Neural cell (in vitro differentiated cells): ENCODE data around the gene PAK1. TPM values are rescaled to one million over a fixed set of nuclear protein-coding genes. Genes with fewer than 3 reads are reported as not detected.

Experiments used
- H2AFZ ChIP-seq: fragments of 200-600, 300-800 bp; sonication (generic), shearing (Covaris generic); 2 replicates; pipeline ENCODE4 v1.6.0; 2014; ENCODE audit warnings: low read depth, mild to moderate bottlenecking, antibody characterized with exemption, low read length, moderate library complexity
- H3F3A ChIP-seq: fragments of 200-600 bp; shearing (Covaris generic); 2 replicates; pipeline ENCODE4 v1.6.1; 2016; ENCODE audit warnings: mild to moderate bottlenecking, moderate library complexity, mixed read lengths, antibody characterized with exemption, low read length; ENCODE audit not compliant: insufficient read depth, poor library complexity, severe bottlenecking
- H3K27ac ChIP-seq: fragments of 200-600, 300-800 bp; sonication (generic), shearing (Covaris generic); 2 replicates; pipeline ENCODE4 v1.5.1; 2014; ENCODE audit warnings: mild to moderate bottlenecking, low read length, moderate library complexity
- H3K27me3 ChIP-seq: fragments of 300-800, 200-600 bp; sonication (generic), shearing (Covaris generic); 2 replicates; pipeline ENCODE4 v1.6.0; 2014; ENCODE audit warnings: mild to moderate bottlenecking, low read depth, low read length, moderate library complexity; ENCODE audit not compliant: insufficient read depth
- H3K36me3 ChIP-seq: fragments of 300-800, 200-600 bp; sonication (generic), shearing (Covaris generic); 2 replicates; pipeline ENCODE4 v1.5.1; 2014; ENCODE audit warnings: mild to moderate bottlenecking, antibody characterized with exemption, low read length, moderate library complexity; ENCODE audit not compliant: insufficient read depth
- H3K4me2 ChIP-seq: fragments of 300-800, 200-600 bp; sonication (generic), shearing (Covaris generic); 2 replicates; pipeline ENCODE4 v1.6.0; 2014; ENCODE audit warnings: mild to moderate bottlenecking, low read length
- H3K4me3 ChIP-seq: fragments of 300-800, 200-600 bp; sonication (generic), shearing (Covaris generic); 2 replicates; pipeline ENCODE4 v1.5.1; 2014; ENCODE audit warnings: mild to moderate bottlenecking, low read length, moderate library complexity
- H3K79me2 ChIP-seq: fragments of 200-600 bp; shearing (Covaris generic); replicated peaks from 2 replicates; pipeline ENCODE4 v1.6.0; 2014; ENCODE audit warnings: mild to moderate bottlenecking, low read length, moderate library complexity; ENCODE audit not compliant: insufficient read depth
- H3K9ac ChIP-seq: fragments of 300-800, 200-600 bp; sonication (generic), shearing (Covaris generic); 2 replicates; pipeline ENCODE4 v1.6.1; 2016; ENCODE audit warnings: mild to moderate bottlenecking, low read length, mixed read lengths
- H3K9me2 ChIP-seq: fragments of 200-600 bp; shearing (Covaris generic); 2 replicates; pipeline ENCODE4 v1.6.1; 2016; ENCODE audit warnings: mild to moderate bottlenecking, low read length, mixed read lengths; ENCODE audit not compliant: insufficient read depth
- H3K9me3 ChIP-seq: fragments of 200-600, 300-800 bp; sonication (generic), shearing (Covaris generic); 2 replicates; pipeline ENCODE4 v1.6.1; 2016; ENCODE audit warnings: mild to moderate bottlenecking, mixed run types, low read length, moderate library complexity, mixed read lengths
- H4K20me1 ChIP-seq: fragments of 200-600 bp; shearing (Covaris generic); 2 replicates; pipeline ENCODE4 v1.6.1; 2016; ENCODE audit warnings: mild to moderate bottlenecking, mixed run types; ENCODE audit not compliant: insufficient read depth
- CTCF ChIP-seq: fragments of 450-650 bp; IDR thresholded peaks from 2 replicates; pipeline ENCODE4 v1.5.1; 2014; ENCODE audit warnings: antibody characterized with exemption, mild to moderate bottlenecking, moderate library complexity; ENCODE audit not compliant: poor library complexity, severe bottlenecking
- EP300 ChIP-seq: fragments of 450-650 bp; conservative IDR thresholded peaks from 2 replicates; pipeline ENCODE4 v1.6.1; 2014; ENCODE audit warnings: antibody characterized with exemption, mild to moderate bottlenecking, moderate library complexity; ENCODE audit not compliant: poor library complexity, severe bottlenecking
- EZH2 ChIP-seq: fragments of 200-600, 300-800 bp; shearing (Covaris generic), sonication (generic); IDR thresholded peaks from 2 replicates; pipeline ENCODE4 v1.6.1; 2014; ENCODE audit warnings: antibody characterized with exemption, low read length, borderline replicate concordance, mild to moderate bottlenecking; ENCODE audit not compliant: insufficient read depth, poor library complexity, severe bottlenecking
- MXI1 ChIP-seq: fragments of 450-650 bp; conservative IDR thresholded peaks from 2 replicates; pipeline ENCODE4 v1.6.1; 2014; ENCODE audit warnings: antibody characterized with exemption, mild to moderate bottlenecking; ENCODE audit not compliant: poor library complexity, severe bottlenecking
- POLR2AphosphoS5 ChIP-seq: IDR thresholded peaks from 2 replicates; pipeline ENCODE4 v1.6.1; 2012
- RAD21 ChIP-seq: fragments of 450-650 bp; conservative IDR thresholded peaks from 2 replicates; pipeline ENCODE4 v1.6.1; 2014; ENCODE audit warnings: antibody characterized with exemption, mild to moderate bottlenecking, moderate library complexity
- REST ChIP-seq: IDR thresholded peaks from 2 replicates; pipeline ENCODE4 v1.6.1; 2012; ENCODE audit warnings: borderline replicate concordance
- SMC3 ChIP-seq: fragments of 450-650 bp; conservative IDR thresholded peaks from 2 replicates; pipeline ENCODE4 v1.6.1; 2014; ENCODE audit warnings: antibody characterized with exemption, mild to moderate bottlenecking, moderate library complexity; ENCODE audit not compliant: poor library complexity
- TAF1 ChIP-seq: IDR thresholded peaks from 2 replicates; pipeline ENCODE4 v1.6.1; 2012; ENCODE audit warnings: low read depth
- polyA plus RNA-seq: library from polyadenylated mRNA; depleted of rRNA; stranded (reverse); fragments of >200 nt; gene quantifications from 2 replicates; pipeline ENCODE4 v1.2.3, GENCODE V29; 2014

The PAK1 gene
- polyA plus RNA-seq, 1 donor from 2014 or later, result 65.2 TPM

DNA sequence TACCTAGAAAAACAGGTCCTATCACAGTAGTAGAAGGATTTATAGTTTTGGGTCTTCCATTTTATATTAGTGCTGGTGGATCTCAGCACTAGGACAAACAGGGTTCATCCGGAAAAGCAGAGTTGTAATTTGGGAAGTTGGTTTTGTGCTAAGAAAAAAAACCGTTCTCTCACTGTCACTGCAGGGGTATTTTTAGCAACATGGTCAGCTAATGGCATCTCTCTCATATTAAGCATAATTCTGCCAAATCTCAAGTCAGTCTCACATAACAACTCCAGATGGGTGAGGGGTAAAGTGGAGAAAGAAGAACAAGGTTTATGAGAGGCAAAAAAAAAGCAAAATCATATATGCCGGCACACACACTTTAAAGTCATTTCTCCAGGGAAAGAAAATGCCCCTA is 120.8 kb downstream of the PAK1 start:
- Histone ChIP-seq H3K79me2 (no peaks in the 10 kb centered on the region), H3K9me2 (no peaks in the 10 kb centered on the region), H3K36me3 (peaks cover 20% of the 10 kb centered on the region), H3K27ac (no peak overlapping the region), H3K4me2 (no peak overlapping the region), H3K4me3 (no peak overlapping the region), H3K27me3 (no peaks in the 10 kb centered on the region), H3K9ac (no peak overlapping the region), H2AFZ (no peak overlapping the region), H4K20me1 (no peaks in the 10 kb centered on the region), H3K9me3 (no peaks in the 10 kb centered on the region), H3F3A (no peaks in the 10 kb centered on the region)
- TF ChIP-seq EP300 (no peak), SMC3 (no peak), RAD21 (no peak), MXI1 (no peak), EZH2 (no peak), TAF1 (no peak), REST (no peak), POLR2AphosphoS5 (no peak), CTCF (no peak)

- Histone ChIP-seq H3K9me2 (no peaks in the 10 kb centered on the region), H4K20me1 (no peaks in the 10 kb centered on the region), H3K36me3 (peaks cover 15% of the 10 kb centered on the region), H3K4me3 (no peak overlapping the region), H3K27me3 (no peaks in the 10 kb centered on the region), H3F3A (no peaks in the 10 kb centered on the region), H3K79me2 (no peaks in the 10 kb centered on the region), H2AFZ (no peak overlapping the region), H3K4me2 (no peak overlapping the region), H3K9ac (no peak overlapping the region), H3K27ac (no peak overlapping the region), H3K9me3 (no peaks in the 10 kb centered on the region)
- TF ChIP-seq RAD21, result no peak
- no peak for TF ChIP-seq REST
- no peak for TF ChIP-seq POLR2AphosphoS5
- no peak for TF ChIP-seq TAF1
- TF ChIP-seq EZH2, result no peak
- TF ChIP-seq EP300, result no peak
- TF ChIP-seq CTCF, result no peak
- no peak for TF ChIP-seq SMC3
- TF ChIP-seq MXI1, result no peak
These were observed 122.5 kb downstream of the PAK1 start for GRCh38 chr11:77351281-77351886.
